ENCODE data around the gene KCNAB1. TPM values are rescaled to one million over a fixed set of nuclear protein-coding genes. Genes with fewer than 3 reads are reported as not detected.

KCNAB1 gene
- polyA plus RNA-seq, 4 donors, result 1.0 to 3.9 TPM; not detected in 2

- Histone ChIP-seq H3K4me3 (ENCODE audit: low read depth in 1 of 3, low read length in 3 of 3) (no peak overlapping the region), H3K9me3 (ENCODE audit: control insufficient read depth in 2 of 2, insufficient read depth in 1 of 2, low read depth in 1 of 2, low read length in 1 of 2) (no peaks in the 10 kb centered on the region), H3K4me1 (ENCODE audit: control insufficient read depth in 3 of 3, insufficient read depth in 2 of 3, low read depth in 1 of 3, low read length in 2 of 3) (no peaks in the 10 kb centered on the region), H3K27me3 (ENCODE audit: control insufficient read depth in 3 of 3, insufficient read depth in 3 of 3, low read length in 3 of 3) (peaks cover 0 to 7% (median 0%) of the 10 kb centered on the region in 3 donors), H3K36me3 (ENCODE audit: control insufficient read depth in 3 of 3, insufficient read depth in 2 of 3, low read depth in 1 of 3, low read length in 3 of 3) (no peaks in the 10 kb centered on the region), H3K27ac (ENCODE audit: low read depth in 1 of 3, low read length in 2 of 3) (no peak overlapping the region)
- DNase-seq (no peak), FAIRE-seq (no peak)
- WGBS, 3 donors, result 57 to 61% (median 61%) methylated on average over 5 of the region's 5 CpGs
Observed at GRCh38 chr3:156360963-156361362, 240.6 kb downstream of the KCNAB1 start.

GRCh38 chr3:156366559-156366958, 246.2 kb downstream of the KCNAB1 start:
- Histone ChIP-seq H3K27ac (ENCODE audit: low read depth in 1 of 3, low read length in 2 of 3) (no peak overlapping the region), H3K4me3 (ENCODE audit: low read depth in 1 of 3, low read length in 3 of 3) (no peak overlapping the region), H3K27me3 (ENCODE audit: control insufficient read depth in 3 of 3, insufficient read depth in 3 of 3, low read length in 3 of 3) (peaks cover 0 to 2% (median 0%) of the 10 kb centered on the region in 3 donors), H3K36me3 (ENCODE audit: control insufficient read depth in 3 of 3, insufficient read depth in 2 of 3, low read depth in 1 of 3, low read length in 3 of 3) (no peaks in the 10 kb centered on the region), H3K9me3 (ENCODE audit: control insufficient read depth in 2 of 2, insufficient read depth in 1 of 2, low read depth in 1 of 2, low read length in 1 of 2) (no peaks in the 10 kb centered on the region), H3K4me1 (ENCODE audit: control insufficient read depth in 3 of 3, insufficient read depth in 2 of 3, low read depth in 1 of 3, low read length in 2 of 3) (no peaks in the 10 kb centered on the region)
- 69 to 81% (median 80%) methylated on average over 3 of the region's 3 CpGs for WGBS, 3 donors
- DNase-seq (no peak), FAIRE-seq (no peak)

GRCh38 chr3:156368189-156368588, 247.8 kb downstream of the KCNAB1 start:
- DNase-seq (no peak), FAIRE-seq (no peak)
- Histone ChIP-seq H3K27ac (ENCODE audit: low read depth in 1 of 3, low read length in 2 of 3) (no peak overlapping the region), H3K4me1 (ENCODE audit: control insufficient read depth in 3 of 3, insufficient read depth in 2 of 3, low read depth in 1 of 3, low read length in 2 of 3) (no peaks in the 10 kb centered on the region), H3K27me3 (ENCODE audit: control insufficient read depth in 3 of 3, insufficient read depth in 3 of 3, low read length in 3 of 3) (peaks cover 0 to 2% (median 0%) of the 10 kb centered on the region in 3 donors), H3K4me3 (ENCODE audit: low read depth in 1 of 3, low read length in 3 of 3) (no peak overlapping the region), H3K9me3 (ENCODE audit: control insufficient read depth in 2 of 2, insufficient read depth in 1 of 2, low read depth in 1 of 2, low read length in 1 of 2) (no peaks in the 10 kb centered on the region), H3K36me3 (ENCODE audit: control insufficient read depth in 3 of 3, insufficient read depth in 2 of 3, low read depth in 1 of 3, low read length in 3 of 3) (no peaks in the 10 kb centered on the region)
- WGBS, 3 donors, result 50 to 72% (median 63%) methylated on average over 3 of the region's 3 CpGs

GRCh38 chr3:156371701-156372100, 251.3 kb downstream of the KCNAB1 start:
- H3K4me3 ChIP-seq (ENCODE audit: low read depth in 1 of 3, low read length in 3 of 3), result no peak overlapping the region
- no peak for FAIRE-seq
- 43 to 56% (median 52%) methylated on average over 6 of the region's 6 CpGs for WGBS, 3 donors

GRCh38 chr3:156373095-156373494, 252.7 kb downstream of the KCNAB1 start:
- no peaks in the 10 kb centered on the region for H3K9me3 ChIP-seq (ENCODE audit: control insufficient read depth in 2 of 2, insufficient read depth in 1 of 2, low read depth in 1 of 2, low read length in 1 of 2)
- no peak overlapping the region for H3K27ac ChIP-seq (ENCODE audit: low read depth in 1 of 3, low read length in 2 of 3)
- H3K27me3 ChIP-seq (ENCODE audit: control insufficient read depth in 3 of 3, insufficient read depth in 3 of 3, low read length in 3 of 3), result no peaks in the 10 kb centered on the region
- FAIRE-seq (no peak), DNase-seq (no peak)
- H3K4me1 ChIP-seq (ENCODE audit: control insufficient read depth in 3 of 3, insufficient read depth in 2 of 3, low read depth in 1 of 3, low read length in 2 of 3), result no peaks in the 10 kb centered on the region
- 85 to 93% (median 87%) methylated on average over 1 of the region's 1 CpG for WGBS, 3 donors
- H3K36me3 ChIP-seq (ENCODE audit: control insufficient read depth in 3 of 3, insufficient read depth in 2 of 3, low read depth in 1 of 3, low read length in 3 of 3), result no peaks in the 10 kb centered on the region
- no peak overlapping the region for H3K4me3 ChIP-seq (ENCODE audit: low read depth in 1 of 3, low read length in 3 of 3)

More at GRCh38 chr3:156371701-156372100, 251.3 kb downstream of the KCNAB1 start:
- H3K36me3 ChIP-seq (ENCODE audit: control insufficient read depth in 3 of 3, insufficient read depth in 2 of 3, low read depth in 1 of 3, low read length in 3 of 3), result no peaks in the 10 kb centered on the region
- H3K4me1 ChIP-seq (ENCODE audit: control insufficient read depth in 3 of 3, insufficient read depth in 2 of 3, low read depth in 1 of 3, low read length in 2 of 3), result no peaks in the 10 kb centered on the region
- DNase-seq, result no peak
- no peaks in the 10 kb centered on the region for H3K27me3 ChIP-seq (ENCODE audit: control insufficient read depth in 3 of 3, insufficient read depth in 3 of 3, low read length in 3 of 3)
- H3K9me3 ChIP-seq (ENCODE audit: control insufficient read depth in 2 of 2, insufficient read depth in 1 of 2, low read depth in 1 of 2, low read length in 1 of 2), result no peaks in the 10 kb centered on the region
- no peak overlapping the region for H3K27ac ChIP-seq (ENCODE audit: low read depth in 1 of 3, low read length in 2 of 3)

GRCh38 chr3:156373654-156374053, 253.3 kb downstream of the KCNAB1 start:
- H3K27me3 ChIP-seq (ENCODE audit: control insufficient read depth in 3 of 3, insufficient read depth in 3 of 3, low read length in 3 of 3), result no peaks in the 10 kb centered on the region
- no peak overlapping the region for H3K27ac ChIP-seq (ENCODE audit: low read depth in 1 of 3, low read length in 2 of 3)
- H3K4me3 ChIP-seq (ENCODE audit: low read depth in 1 of 3, low read length in 3 of 3), result no peak overlapping the region
- DNase-seq (no peak), FAIRE-seq (no peak)
- no peaks in the 10 kb centered on the region for H3K36me3 ChIP-seq (ENCODE audit: control insufficient read depth in 3 of 3, insufficient read depth in 2 of 3, low read depth in 1 of 3, low read length in 3 of 3)
- no peaks in the 10 kb centered on the region for H3K4me1 ChIP-seq (ENCODE audit: control insufficient read depth in 3 of 3, insufficient read depth in 2 of 3, low read depth in 1 of 3, low read length in 2 of 3)
- no peaks in the 10 kb centered on the region for H3K9me3 ChIP-seq (ENCODE audit: control insufficient read depth in 2 of 2, insufficient read depth in 1 of 2, low read depth in 1 of 2, low read length in 1 of 2)
- 73 to 89% (median 83%) methylated on average over 2 of the region's 2 CpGs for WGBS, 3 donors

- H3K27ac ChIP-seq (ENCODE audit: low read depth in 1 of 3, low read length in 2 of 3), result no peak overlapping the region
- no peak overlapping the region for H3K4me3 ChIP-seq (ENCODE audit: low read depth in 1 of 3, low read length in 3 of 3)
- H3K9me3 ChIP-seq (ENCODE audit: control insufficient read depth in 2 of 2, insufficient read depth in 1 of 2, low read depth in 1 of 2, low read length in 1 of 2), result no peaks in the 10 kb centered on the region
- H3K4me1 ChIP-seq (ENCODE audit: control insufficient read depth in 3 of 3, insufficient read depth in 2 of 3, low read depth in 1 of 3, low read length in 2 of 3), result no peaks in the 10 kb centered on the region
- no peaks in the 10 kb centered on the region for H3K27me3 ChIP-seq (ENCODE audit: control insufficient read depth in 3 of 3, insufficient read depth in 3 of 3, low read length in 3 of 3)
- H3K36me3 ChIP-seq (ENCODE audit: control insufficient read depth in 3 of 3, insufficient read depth in 2 of 3, low read depth in 1 of 3, low read length in 3 of 3), result no peaks in the 10 kb centered on the region
- FAIRE-seq, result no peak
- no peak for DNase-seq
Observed at GRCh38 chr3:156376199-156376598, 255.8 kb downstream of the KCNAB1 start.

- H3K4me3 ChIP-seq (ENCODE audit: low read depth in 1 of 3, low read length in 3 of 3), result no peak overlapping the region
- H3K27ac ChIP-seq (ENCODE audit: low read depth in 1 of 3, low read length in 2 of 3), result no peak overlapping the region
- H3K27me3 ChIP-seq (ENCODE audit: control insufficient read depth in 3 of 3, insufficient read depth in 3 of 3, low read length in 3 of 3), result no peaks in the 10 kb centered on the region
- DNase-seq (no peak), FAIRE-seq (no peak)
- no peaks in the 10 kb centered on the region for H3K9me3 ChIP-seq (ENCODE audit: control insufficient read depth in 2 of 2, insufficient read depth in 1 of 2, low read depth in 1 of 2, low read length in 1 of 2)
- WGBS, 3 donors, result 74 to 87% (median 79%) methylated on average over 7 of the region's 7 CpGs
- H3K36me3 ChIP-seq (ENCODE audit: control insufficient read depth in 3 of 3, insufficient read depth in 2 of 3, low read depth in 1 of 3, low read length in 3 of 3), result no peaks in the 10 kb centered on the region
- no peaks in the 10 kb centered on the region for H3K4me1 ChIP-seq (ENCODE audit: control insufficient read depth in 3 of 3, insufficient read depth in 2 of 3, low read depth in 1 of 3, low read length in 2 of 3)
Observed at GRCh38 chr3:156377266-156377665, 256.9 kb downstream of the KCNAB1 start.

- H3K27ac ChIP-seq (ENCODE audit: low read depth in 1 of 3, low read length in 2 of 3), result no peak overlapping the region
- no peaks in the 10 kb centered on the region for H3K36me3 ChIP-seq (ENCODE audit: control insufficient read depth in 3 of 3, insufficient read depth in 2 of 3, low read depth in 1 of 3, low read length in 3 of 3)
- H3K4me1 ChIP-seq (ENCODE audit: control insufficient read depth in 3 of 3, insufficient read depth in 2 of 3, low read depth in 1 of 3, low read length in 2 of 3), result no peaks in the 10 kb centered on the region
- no peak for DNase-seq
- no peak overlapping the region for H3K4me3 ChIP-seq (ENCODE audit: low read depth in 1 of 3, low read length in 3 of 3)
- no peaks in the 10 kb centered on the region for H3K9me3 ChIP-seq (ENCODE audit: control insufficient read depth in 2 of 2, insufficient read depth in 1 of 2, low read depth in 1 of 2, low read length in 1 of 2)
- WGBS, 3 donors, result 60 to 69% (median 60%) methylated on average over 7 of the region's 7 CpGs
- H3K27me3 ChIP-seq (ENCODE audit: control insufficient read depth in 3 of 3, insufficient read depth in 3 of 3, low read length in 3 of 3), result no peaks in the 10 kb centered on the region
- no peak for FAIRE-seq
Observed at GRCh38 chr3:156377718-156378117, 257.3 kb downstream of the KCNAB1 start.
